GM18505 (cell line): ENCODE data around the gene STPG1.

Experiments
- ATAC-seq: cut with Tn5 transposase; IDR thresholded peaks from one replicate; pipeline ENCODE4 v1.9.1; 2021; ENCODE audit not compliant: unreplicated experiment
- POLR2A ChIP-seq: IDR thresholded peaks from 4 replicates; pipeline ENCODE4 v1.6.1; 2011; ENCODE audit warnings: borderline replicate concordance; ENCODE audit not compliant: insufficient read depth, insufficient read length; ENCODE audit errors: extremely low read depth

STPG1 gene

DNA sequence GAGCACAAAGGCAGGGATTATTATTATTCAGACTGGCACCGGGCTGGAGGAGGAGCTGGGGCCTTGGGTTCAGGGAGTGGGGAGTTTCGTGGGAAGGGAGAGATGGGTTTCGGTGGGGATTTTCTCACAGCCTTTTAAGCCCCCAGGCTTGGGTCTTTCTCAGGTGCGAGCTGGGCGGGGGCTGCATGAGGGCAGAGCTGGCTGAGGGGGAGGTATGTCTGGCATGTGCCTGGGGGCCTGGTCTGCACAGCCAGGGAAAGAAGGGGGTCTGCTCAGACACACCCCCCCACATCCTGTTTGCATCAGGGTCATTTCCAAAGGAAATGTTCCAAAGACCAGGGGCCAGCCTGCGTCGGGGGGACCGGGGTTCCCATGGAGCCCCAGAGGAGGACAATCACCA, 72.8 kb downstream of the STPG1 start:
- no peak for TF ChIP-seq POLR2A
- ATAC-seq: no peak

DNA sequence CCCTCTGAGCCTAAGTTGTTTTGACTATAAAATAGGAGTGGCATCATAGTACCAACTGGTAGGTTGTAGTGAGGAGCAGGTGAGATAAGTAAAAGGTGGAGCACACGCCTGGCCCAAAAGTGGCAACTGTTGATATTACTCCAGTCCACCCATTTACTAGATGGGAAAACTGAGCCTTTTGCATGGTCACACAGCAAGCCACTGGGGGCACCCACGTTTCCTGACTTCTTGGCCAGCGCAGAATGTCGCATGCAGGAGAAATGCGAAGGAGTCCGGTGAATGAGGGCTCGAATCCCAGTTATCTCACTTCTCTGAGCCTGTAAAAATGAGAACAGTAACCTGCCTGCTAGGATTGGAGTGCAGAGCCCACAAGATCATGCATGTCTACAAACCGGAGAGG, 73.6 kb downstream of the STPG1 start:
- no peak for TF ChIP-seq POLR2A
- no peak for ATAC-seq

DNA sequence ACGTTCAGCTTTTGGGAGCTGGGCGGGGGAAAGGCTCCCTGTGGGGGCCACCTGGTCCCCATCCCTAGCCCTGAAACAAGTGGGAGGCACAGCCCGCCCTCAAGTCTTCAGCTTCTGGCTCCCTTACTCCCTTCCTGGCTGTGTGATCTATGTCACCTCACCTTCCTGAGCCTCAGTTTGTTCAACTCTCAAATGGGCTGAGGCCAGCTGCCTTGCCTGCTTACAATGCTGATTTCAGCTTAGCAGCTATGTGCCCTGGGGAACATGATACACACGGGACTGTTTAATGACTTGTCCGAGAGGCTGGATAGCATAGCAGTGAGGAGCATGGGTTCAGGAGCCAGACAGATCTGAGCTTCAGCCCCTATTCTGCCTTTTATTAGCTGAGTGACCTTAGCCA, 75.1 kb downstream of the STPG1 start:
- no peak for TF ChIP-seq POLR2A
- no peak for ATAC-seq

DNA sequence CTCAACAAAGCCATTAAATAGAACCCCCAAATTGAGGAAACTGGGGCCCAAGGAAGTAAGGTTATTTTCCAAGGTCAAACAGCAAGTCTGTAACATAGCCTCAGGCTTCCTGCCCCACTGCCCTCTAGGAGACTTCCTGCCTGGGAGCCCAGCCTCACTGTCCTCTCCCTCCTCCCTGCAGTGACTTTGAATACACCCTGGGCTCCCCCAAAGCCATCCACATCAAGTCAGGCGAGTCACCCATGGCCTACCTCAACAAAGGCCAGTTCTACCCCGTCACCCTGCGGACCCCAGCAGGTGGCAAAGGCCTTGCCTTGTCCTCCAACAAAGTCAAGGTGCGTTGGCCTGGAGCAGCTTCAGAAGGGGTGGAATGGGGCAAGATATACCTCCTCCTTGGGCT, 76.1 kb downstream of the STPG1 start:
- no peak for ATAC-seq
- TF ChIP-seq POLR2A: no peak

DNA sequence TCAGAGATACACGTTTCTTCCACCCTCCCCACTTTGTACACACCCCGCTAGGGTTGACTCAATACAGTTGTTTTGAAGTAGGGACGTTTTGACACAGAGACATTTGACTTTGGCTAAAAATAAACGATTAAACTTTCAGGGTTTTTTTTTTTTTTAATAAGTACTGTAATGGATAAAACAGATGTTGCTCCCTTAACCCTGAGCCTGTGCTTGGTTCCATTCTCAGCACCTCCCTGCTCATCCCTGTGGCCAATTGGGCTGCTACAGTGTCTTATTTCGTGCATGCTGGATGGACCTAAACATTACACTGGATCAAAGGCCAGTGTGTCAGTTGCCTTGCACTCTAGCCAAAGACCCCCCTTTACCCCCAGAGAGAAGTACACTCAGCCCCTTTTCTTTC, 77.5 kb downstream of the STPG1 start:
- TF ChIP-seq POLR2A: no peak
- ATAC-seq: no peak

DNA sequence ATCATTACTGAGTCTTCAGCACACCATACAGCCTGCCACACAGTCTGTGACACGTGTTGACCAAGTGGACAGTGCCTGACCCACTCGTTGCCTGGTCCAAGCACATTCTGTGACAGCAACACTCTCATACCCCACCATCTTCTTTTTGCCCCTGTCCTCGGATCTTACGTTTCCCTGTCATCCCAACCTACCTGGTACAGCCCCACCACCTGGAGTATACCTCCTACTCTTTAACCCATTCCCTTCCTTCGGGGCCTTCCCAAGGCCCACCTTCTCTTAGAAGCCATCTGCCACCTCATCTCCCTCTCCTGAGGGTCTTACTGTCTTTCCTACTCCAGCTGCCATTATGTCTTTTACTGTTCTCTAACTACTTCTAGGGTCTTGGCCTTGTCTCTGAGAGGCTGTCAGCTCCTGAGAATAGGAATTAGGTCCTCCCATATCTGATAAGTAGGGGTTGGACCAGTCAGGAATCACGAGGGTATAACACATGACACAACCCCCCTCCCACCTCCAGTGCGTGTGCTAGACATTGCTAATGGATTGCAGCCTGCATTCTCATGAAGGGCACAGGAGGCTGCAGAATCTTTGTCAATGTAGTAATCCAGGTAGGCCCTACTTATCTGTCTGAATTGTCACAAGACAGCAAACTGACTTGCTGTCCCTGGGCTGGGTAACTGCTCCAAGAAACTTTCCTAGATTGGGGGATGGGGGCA, 81.5 kb downstream of the STPG1 start:
- ATAC-seq: no peak
- TF ChIP-seq POLR2A: no peak

DNA sequence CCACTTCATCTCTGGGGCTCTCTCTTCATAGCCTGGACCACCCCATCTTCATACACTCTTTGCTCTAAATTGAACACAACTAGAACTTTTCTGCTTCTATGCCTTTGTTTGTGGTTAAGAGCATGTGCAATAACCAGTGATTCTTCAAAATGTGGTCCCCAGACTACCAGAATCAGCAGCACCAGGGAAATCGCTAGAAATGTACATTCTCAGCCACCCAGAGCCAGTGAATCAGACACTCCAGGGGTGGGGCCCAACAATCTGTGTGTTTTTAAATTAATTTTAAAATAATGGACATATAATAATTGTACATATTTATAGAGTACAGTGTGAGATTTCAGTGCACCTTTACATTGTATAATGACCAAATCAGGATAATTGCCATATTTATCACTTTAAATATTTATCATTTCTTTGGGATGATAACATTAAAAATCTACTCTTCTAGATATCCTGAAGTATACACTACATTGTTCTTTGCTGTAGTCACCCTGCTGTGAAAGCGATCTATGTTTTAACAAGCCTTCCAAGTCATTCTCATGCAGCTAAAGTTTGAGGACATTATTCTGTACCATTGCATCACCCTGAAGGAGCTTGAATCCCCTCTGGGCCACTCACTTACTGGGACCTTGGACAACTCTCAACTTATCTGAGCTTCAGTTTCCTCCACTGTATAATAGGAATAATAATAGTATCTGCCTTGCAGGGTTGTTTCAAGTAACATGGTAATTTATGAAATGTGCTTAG, 83.6 kb downstream of the STPG1 start:
- no peak for ATAC-seq
- TF ChIP-seq POLR2A: no peak

DNA sequence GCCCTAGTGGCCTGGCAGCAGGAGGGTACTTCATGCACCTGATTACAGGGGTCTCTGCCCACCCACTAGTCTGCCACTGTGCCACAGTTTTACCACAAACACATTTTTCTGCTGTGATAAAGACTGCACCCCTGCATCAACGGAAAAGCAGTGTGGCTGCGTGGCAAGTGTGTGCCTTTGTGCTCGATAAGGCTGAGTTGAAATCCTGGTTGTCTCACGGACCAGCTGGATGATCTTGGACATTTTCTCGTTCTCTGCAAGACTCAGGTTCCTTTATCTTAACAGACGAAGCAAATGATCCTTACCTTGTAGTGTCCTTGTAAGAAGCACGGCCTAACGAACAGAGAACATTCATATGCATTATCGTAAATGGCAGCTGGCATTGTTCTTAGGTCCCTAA, 84.3 kb downstream of the STPG1 start:
- TF ChIP-seq POLR2A: no peak
- ATAC-seq: no peak

DNA sequence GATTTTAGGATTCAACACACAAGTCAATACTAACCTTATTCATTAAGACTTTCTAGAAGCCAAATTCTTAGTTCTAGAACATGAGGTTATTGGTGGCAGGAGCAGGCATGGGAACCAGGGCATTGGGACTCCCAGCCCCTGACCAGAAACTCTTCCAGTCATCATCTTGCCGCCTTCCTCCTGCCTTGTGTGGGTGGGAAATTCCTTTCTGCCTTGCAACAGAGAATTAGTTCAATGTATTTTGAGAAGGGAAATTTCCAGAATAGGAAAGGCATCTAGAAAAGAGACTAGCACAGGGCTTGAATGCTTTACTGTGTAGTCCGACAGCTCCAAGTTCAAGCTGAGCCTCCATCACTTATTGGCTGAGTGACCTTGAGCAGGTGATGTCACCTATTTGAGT, 85.7 kb downstream of the STPG1 start:
- no peak for ATAC-seq
- no peak for TF ChIP-seq POLR2A

DNA sequence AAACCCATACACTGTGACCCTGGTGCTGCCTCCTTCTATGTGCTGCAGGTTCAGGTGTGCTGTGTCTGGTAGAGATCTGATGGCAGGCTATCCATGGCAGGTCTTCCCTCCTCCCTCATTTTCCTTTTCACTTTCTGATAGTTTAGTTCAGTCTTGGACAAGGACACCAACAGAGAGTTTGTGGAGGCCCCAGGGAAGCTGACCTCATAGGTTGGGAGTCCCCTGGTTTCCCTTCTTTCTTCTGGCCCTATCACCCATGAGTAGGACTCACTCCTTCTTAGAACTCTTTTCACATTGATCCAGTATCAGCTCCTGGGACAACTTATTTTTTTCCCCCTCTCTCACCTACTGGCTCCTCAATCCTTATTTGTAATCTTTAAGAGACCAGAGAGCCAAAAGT, 86.1 kb downstream of the STPG1 start:
- ATAC-seq: no peak
- no peak for TF ChIP-seq POLR2A

DNA sequence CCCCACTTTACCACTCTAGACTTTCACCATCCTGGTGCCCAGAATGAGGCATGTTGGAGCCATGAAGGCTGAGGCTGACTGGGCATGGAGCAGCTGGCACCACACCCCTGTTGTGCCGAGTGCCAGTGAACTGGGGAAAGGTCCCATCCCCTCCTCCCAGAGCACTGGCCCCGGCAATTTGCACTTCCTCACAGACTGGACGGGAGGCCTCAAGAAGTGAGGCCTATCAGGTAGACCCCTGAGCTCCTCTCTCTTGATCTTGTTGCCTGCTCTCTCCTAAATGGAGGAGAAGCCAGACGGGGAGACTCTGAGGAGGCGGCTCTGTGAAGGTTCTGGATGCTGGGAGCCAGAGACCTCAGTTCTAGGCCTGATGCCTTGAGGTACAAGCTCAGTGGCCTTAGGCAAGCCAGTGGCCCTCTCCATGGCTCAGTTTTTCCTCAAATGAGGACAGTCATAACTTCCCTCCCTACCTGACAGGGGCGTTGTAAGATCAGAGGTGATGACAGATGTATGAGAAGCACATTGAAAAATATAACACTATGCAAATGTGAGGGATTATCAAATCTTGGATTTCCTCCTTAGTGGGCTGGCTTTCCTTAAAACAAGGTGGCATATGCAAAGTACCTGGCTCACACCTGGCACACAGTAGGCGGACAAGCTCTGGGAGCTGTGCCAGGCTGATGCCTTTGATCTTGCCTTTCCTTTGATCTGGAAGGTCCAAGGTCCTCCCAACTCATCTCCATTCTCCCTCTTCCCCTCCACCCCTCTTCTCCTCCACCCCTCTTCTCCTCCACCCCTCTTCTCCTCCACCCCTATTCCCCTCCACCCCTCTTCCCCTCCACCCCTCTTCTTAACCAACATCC, 87.8 kb downstream of the STPG1 start:
- TF ChIP-seq POLR2A: no peak
- ATAC-seq: no peak

DNA sequence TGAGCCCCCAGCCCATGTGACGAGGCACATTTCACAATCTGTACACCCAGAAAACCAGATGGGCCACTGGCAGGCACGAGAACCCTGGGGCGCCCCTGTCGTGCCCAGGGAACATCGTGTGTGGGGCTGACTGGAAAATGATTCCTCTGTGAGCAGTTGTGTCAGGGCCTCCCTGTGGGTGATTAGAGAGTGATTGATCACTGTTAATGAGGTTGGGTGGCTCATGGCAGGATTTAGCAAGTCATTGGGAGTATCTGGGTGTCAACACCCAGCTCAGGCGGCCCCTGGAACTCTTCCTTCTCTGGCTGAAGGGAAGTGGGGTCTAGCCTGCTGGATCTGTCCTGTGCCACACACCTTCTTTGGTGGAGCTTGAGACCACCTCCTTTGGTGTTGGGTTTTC, 88.7 kb downstream of the STPG1 start:
- no peak for ATAC-seq
- TF ChIP-seq POLR2A: no peak

DNA sequence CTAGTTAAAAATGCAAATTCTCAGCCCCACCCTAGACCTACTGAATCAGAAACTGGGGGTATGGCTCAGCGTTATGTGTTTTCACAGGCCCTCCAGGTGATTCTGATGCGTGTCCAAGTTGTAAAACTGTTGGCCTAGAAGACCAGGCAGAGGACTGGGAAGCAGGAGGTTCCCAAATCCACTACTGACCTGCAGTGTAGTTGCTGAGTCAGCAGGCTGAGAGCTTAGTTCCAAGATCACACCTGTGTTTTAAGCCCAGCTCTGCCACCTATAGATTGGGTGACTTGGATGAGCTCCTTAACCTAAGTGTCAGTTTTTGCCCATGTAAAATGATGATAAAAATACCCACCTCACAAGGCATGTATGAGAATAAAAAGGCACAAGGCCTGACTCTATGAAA, 90.3 kb downstream of the STPG1 start:
- no peak for ATAC-seq
- TF ChIP-seq POLR2A: no peak

DNA sequence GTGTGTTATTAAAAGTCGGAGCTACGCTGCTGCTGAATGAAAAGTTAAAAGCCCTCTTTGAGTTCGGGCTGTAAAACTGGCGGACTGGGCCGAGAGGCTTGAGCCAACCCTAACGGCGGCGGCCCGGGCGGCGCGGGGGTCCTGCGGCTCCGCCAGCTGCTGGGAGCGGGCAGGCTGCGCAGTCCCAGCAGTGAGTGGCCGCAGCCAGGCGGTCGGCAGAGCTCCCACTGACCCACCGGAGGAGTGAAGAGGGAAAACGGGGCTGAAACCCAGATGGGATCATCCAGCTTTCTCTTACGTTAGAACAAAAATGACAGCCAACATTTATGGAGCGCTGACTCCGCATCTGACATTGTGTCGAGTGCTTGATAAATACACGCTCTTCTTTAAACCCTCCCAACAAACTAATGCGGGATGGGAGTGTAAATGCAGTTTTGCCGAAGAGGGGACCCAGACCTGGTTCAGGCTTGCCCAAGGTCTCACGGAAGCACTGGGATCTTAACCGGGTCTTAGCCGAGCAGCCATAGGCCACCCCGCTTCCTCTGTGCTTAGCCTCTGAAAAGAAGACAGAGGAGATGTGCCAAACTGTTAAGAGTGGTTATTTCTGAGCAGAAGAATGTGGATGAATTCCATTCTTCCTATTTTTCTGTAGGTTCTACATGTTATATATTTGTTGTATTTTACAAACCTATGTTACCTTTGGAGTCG, 91.0 kb downstream of the STPG1 start:
- no peak for ATAC-seq
- TF ChIP-seq POLR2A: no peak
